CD14-positive monocyte (primary cell): ENCODE results near the gene GPR33. TPM values are rescaled to one million over a fixed set of nuclear protein-coding genes. Genes with fewer than 3 reads are reported as not detected.

ENCODE experiments used
- DNase-seq, 3 donors: peaks; one replicate each; pipeline ENCODE4 v3.0.0-alpha.2; 2011 to 2022
- H2AFZ ChIP-seq: 2 replicates; pipeline ENCODE4 v1.6.0; 2012; ENCODE audit warnings: mild to moderate bottlenecking, low read depth, low read length, inconsistent platforms; ENCODE audit not compliant: insufficient read depth, poor library complexity, severe bottlenecking
- H3K27ac ChIP-seq, 2 donors: 1 replicate in 1 of 2; 2 replicates in 1 of 2; pipeline ENCODE4 v1.5.1; 2012 to 2013; ENCODE audit warnings: low read length in 2 of 2, control low read depth in 1 of 2, inconsistent platforms in 1 of 2, low read depth in 1 of 2, mild to moderate bottlenecking in 1 of 2
- H3K27me3 ChIP-seq, 2 donors: one replicate each; pipeline versions ENCODE4 v1.6.0 to v1.6.1; 2011 to 2013; ENCODE audit warnings: low read length in 2 of 2; ENCODE audit not compliant: control insufficient read depth in 2 of 2, insufficient read depth in 2 of 2
- H3K36me3 ChIP-seq, 2 donors: replicated peaks in 1 of 2; 1 replicate in 1 of 2; 2 replicates in 1 of 2; pipeline versions ENCODE4 v1.5.1 to v1.6.1; 2012 to 2013; ENCODE audit warnings: low read length in 2 of 2, control low read depth in 1 of 2, inconsistent platforms in 1 of 2, mild to moderate bottlenecking in 1 of 2; ENCODE audit not compliant: insufficient read depth in 2 of 2, control insufficient read depth in 1 of 2
- H3K4me1 ChIP-seq, 2 donors: 1 replicate in 1 of 2; 2 replicates in 1 of 2; pipeline versions ENCODE4 v1.5.1 to v1.6.1; 2012 to 2013; ENCODE audit warnings: low read length in 2 of 2, control low read depth in 1 of 2, inconsistent platforms in 1 of 2, mild to moderate bottlenecking in 1 of 2, moderate library complexity in 1 of 2; ENCODE audit not compliant: insufficient read depth in 2 of 2, control insufficient read depth in 1 of 2
- H3K4me2 ChIP-seq: replicated peaks from 2 replicates; pipeline ENCODE3; 2012; ENCODE audit warnings: low read length, moderate library complexity, mild to moderate bottlenecking; ENCODE audit not compliant: poor library complexity, severe bottlenecking; ENCODE audit errors: extremely low read depth
- H3K4me3 ChIP-seq, 3 experiments: fragments of 200-600 bp in 1 of 3; sonication (generic) in 1 of 3; replicated peaks in 1 of 3; 1 replicate in 2 of 3; 2 replicates in 1 of 3; pipeline ENCODE4 v1.5.1; 2011 to 2013; ENCODE audit warnings: low read length in 3 of 3, mild to moderate bottlenecking in 3 of 3, control low read depth in 2 of 3, low read depth in 2 of 3, inconsistent platforms in 1 of 3, moderate library complexity in 1 of 3
- H3K79me2 ChIP-seq: 2 replicates; pipeline ENCODE4 v1.6.0; 2012; ENCODE audit warnings: mild to moderate bottlenecking, control low read depth, inconsistent platforms, low read length, moderate library complexity; ENCODE audit not compliant: insufficient read depth
- H3K9ac ChIP-seq: 2 replicates; pipeline ENCODE4 v1.6.0; 2017; ENCODE audit warnings: low read length, mild to moderate bottlenecking; ENCODE audit not compliant: insufficient read depth, poor library complexity, severe bottlenecking
- H3K9me3 ChIP-seq, 2 donors: replicated peaks in 1 of 2; 1 replicate in 1 of 2; 2 replicates in 1 of 2; pipeline versions ENCODE4 v1.5.1 to v1.6.1; 2012 to 2013; ENCODE audit warnings: low read length in 2 of 2, control low read depth in 1 of 2; ENCODE audit not compliant: control insufficient read depth in 1 of 2, insufficient read depth in 1 of 2
- H4K20me1 ChIP-seq: 2 replicates; pipeline ENCODE4 v1.6.0; 2012; ENCODE audit warnings: mild to moderate bottlenecking, low read length, control low read depth, moderate library complexity; ENCODE audit not compliant: insufficient read depth
- H3K27ac Mint-ChIP-seq, 7 donors: one replicate each; pipeline ENCODE4 v1.8.0; 2020; ENCODE audit warnings: mild to moderate bottlenecking in 7 of 7, mixed read lengths in 7 of 7, moderate library complexity in 6 of 7, inconsistent platforms in 2 of 7
- H3K27me3 Mint-ChIP-seq, 3 donors: one replicate each; pipeline ENCODE4 v1.8.0; 2021 to 2022; ENCODE audit warnings: low read depth in 3 of 3, mild to moderate bottlenecking in 3 of 3, mixed read lengths in 3 of 3, moderate library complexity in 3 of 3, inconsistent platforms in 1 of 3
- H3K36me3 Mint-ChIP-seq, 2 donors: one replicate each; pipeline ENCODE4 v1.8.0; 2020; ENCODE audit warnings: mixed read lengths in 2 of 2, inconsistent platforms in 1 of 2, mild to moderate bottlenecking in 1 of 2
- H3K4me1 Mint-ChIP-seq: one replicate; pipeline ENCODE4 v1.8.0; 2020; ENCODE audit warnings: mild to moderate bottlenecking, mixed read lengths
- H3K4me3 Mint-ChIP-seq, 2 donors: one replicate each; pipeline ENCODE4 v1.8.0; 2020; ENCODE audit warnings: mild to moderate bottlenecking in 2 of 2, mixed read lengths in 2 of 2, moderate library complexity in 1 of 2
- H3K9me3 Mint-ChIP-seq, 7 donors: one replicate each; pipeline ENCODE4 v1.8.0; 2020 to 2022; ENCODE audit warnings: mixed read lengths in 7 of 7, mild to moderate bottlenecking in 6 of 7, moderate library complexity in 6 of 7, inconsistent platforms in 2 of 7
- WGBS: methylation state at CpG from one replicate; pipeline ENCODE4 v1.1.5; 2013; ENCODE audit warnings: missing lambda C conversion rate; ENCODE audit not compliant: insufficient coverage; 5-methylcytosine and 5-hydroxymethylcytosine counted together
- intact Hi-C, 2 donors: fragments of 100-400 bp; cut with micrococcal nuclease; formaldehyde crosslinking; loops; one replicate each; pipeline versions ENCODE4 v1.15.0 to v1.15.1; 2023
- polyA plus RNA-seq, 3 donors: library from polyadenylated mRNA; depleted of rRNA in 1 of 3; unstranded in 2 of 3; stranded (reverse) in 1 of 3; fragments of 300-500 nt in 2 of 3; fragments of >200 nt in 1 of 3; fragmentation: Illumina TruSeq in 2 of 3; gene quantifications; 1 replicate in 2 of 3; 2 replicates in 1 of 3; pipeline ENCODE4 v1.2.3, GENCODE V29; 2012 to 2021
- TF ChIP-seq, protein P1 (sequence below): fragments of 200-600 bp; IDR thresholded peaks from one replicate; pipeline ENCODE4 v1.8.0; 2022; ENCODE audit warnings: antibody characterized with exemption, mild to moderate bottlenecking

The GPR33 gene
- polyA plus RNA-seq, 3 donors, result 0.15 to 0.53 (median 0.28) TPM

DNA sequence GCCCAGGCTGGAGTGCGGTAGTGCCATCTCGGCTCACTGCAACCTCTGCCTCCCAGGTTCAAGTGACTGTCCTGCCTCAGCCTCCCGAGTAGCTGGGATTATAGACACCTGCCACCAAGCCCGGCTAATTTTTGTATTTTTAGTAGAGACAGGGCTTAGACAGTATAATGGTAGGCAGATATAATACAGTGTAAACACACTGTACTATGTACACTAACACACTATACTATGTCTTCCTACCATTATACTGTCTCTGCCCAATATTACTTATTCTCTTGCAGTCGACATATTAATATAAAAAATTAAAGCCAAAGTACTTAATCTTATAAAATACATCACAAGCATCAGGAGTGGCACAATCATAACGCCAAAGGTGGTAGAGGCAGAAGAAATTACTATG, 45.6 kb downstream of the GPR33 start:
- Mint-ChIP-seq H3K27me3 (no peaks in the 10 kb centered on the region), H3K9me3 (peaks cover 0 to 6% (median 3%) of the 10 kb centered on the region in 7 donors), H3K4me3 (no peak overlapping the region), H3K27ac (no peak overlapping the region), H3K36me3 (peaks cover 3 to 9% of the 10 kb centered on the region in 2 donors), H3K4me1 (no peaks in the 10 kb centered on the region)
- intact Hi-C loops, result no loop called here
- no peak overlapping the region for H3K9ac ChIP-seq
- H3K36me3 ChIP-seq, result peaks cover 0 to 5% of the 10 kb centered on the region in 2 donors
- WGBS, result 100% methylated on average over 1 of the region's 6 CpGs
- no peak overlapping the region for H2AFZ ChIP-seq
- no peaks in the 10 kb centered on the region for H4K20me1 ChIP-seq
- no peaks in the 10 kb centered on the region for H3K27me3 ChIP-seq
- no peak overlapping the region for H3K4me2 ChIP-seq
- H3K79me2 ChIP-seq, result no peaks in the 10 kb centered on the region
- no peaks in the 10 kb centered on the region for H3K4me1 ChIP-seq
- TF ChIP-seq, protein P1, sequence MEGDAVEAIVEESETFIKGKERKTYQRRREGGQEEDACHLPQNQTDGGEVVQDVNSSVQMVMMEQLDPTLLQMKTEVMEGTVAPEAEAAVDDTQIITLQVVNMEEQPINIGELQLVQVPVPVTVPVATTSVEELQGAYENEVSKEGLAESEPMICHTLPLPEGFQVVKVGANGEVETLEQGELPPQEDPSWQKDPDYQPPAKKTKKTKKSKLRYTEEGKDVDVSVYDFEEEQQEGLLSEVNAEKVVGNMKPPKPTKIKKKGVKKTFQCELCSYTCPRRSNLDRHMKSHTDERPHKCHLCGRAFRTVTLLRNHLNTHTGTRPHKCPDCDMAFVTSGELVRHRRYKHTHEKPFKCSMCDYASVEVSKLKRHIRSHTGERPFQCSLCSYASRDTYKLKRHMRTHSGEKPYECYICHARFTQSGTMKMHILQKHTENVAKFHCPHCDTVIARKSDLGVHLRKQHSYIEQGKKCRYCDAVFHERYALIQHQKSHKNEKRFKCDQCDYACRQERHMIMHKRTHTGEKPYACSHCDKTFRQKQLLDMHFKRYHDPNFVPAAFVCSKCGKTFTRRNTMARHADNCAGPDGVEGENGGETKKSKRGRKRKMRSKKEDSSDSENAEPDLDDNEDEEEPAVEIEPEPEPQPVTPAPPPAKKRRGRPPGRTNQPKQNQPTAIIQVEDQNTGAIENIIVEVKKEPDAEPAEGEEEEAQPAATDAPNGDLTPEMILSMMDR, result no peak
- no peak for DNase-seq
- no peak overlapping the region for H3K27ac ChIP-seq
- no peaks in the 10 kb centered on the region for H3K9me3 ChIP-seq
- H3K4me3 ChIP-seq, result no peak overlapping the region

GRCh38 chr14:31441273-31442111, 46.3 kb downstream of the GPR33 start:
- Histone ChIP-seq H3K27me3 (no peaks in the 10 kb centered on the region), H2AFZ (no peak overlapping the region), H4K20me1 (no peaks in the 10 kb centered on the region), H3K9me3 (no peaks in the 10 kb centered on the region), H3K9ac (no peak overlapping the region), H3K4me1 (no peaks in the 10 kb centered on the region), H3K27ac (no peak overlapping the region), H3K4me2 (no peak overlapping the region), H3K36me3 (peaks cover 0 to 4% of the 10 kb centered on the region in 2 donors), H3K79me2 (no peaks in the 10 kb centered on the region), H3K4me3 (no peak overlapping the region)
- Mint-ChIP-seq H3K4me3 (no peak overlapping the region), H3K27me3 (no peaks in the 10 kb centered on the region), H3K9me3 (peaks cover 0 to 7% (median 4%) of the 10 kb centered on the region in 7 donors), H3K4me1 (no peaks in the 10 kb centered on the region), H3K27ac (no peak overlapping the region), H3K36me3 (peaks cover 3 to 10% of the 10 kb centered on the region in 2 donors)
- intact Hi-C loops, result no loop called here
- no peak for DNase-seq
- TF ChIP-seq, protein P1, result no peak
- WGBS, result 100% methylated on average over 1 of the region's 7 CpGs
